Measurements from ENCODE around the gene PRUNE2.
"Not testable (repeated sequence)": the region's sequence is repeated elsewhere in the genome, so short reads cannot be mapped to it uniquely, and the experiment has no call there.

The PRUNE2 gene

DNA sequence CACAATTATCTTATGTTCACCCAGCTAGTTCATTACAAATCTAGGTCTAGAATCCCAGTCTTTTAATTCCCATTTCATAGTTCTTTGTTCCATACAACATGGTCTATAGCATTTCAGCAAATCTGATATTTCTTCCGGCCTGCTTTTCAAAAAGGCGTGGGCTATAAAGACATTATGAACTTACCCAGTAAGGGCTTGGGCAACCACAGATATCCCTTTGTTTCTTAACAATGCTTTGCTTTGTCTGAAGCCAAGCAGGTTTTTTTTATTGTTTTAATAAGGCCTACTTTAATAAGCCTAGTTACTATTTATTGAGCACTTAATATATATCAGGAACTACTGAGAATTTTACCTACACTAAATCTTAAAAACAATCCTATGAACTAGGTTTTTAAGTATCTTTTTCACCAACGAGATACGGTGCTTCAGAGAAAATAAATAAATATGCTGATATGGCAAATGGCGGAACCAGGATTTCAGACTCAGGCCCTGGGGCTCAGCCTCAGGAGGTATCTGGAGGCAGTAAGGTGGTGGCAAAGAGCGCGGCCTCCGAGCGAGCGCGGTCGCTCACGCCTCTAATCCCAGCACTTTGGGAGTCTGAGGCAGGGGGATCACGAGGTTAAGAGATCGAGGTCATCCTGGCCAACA lies 112.0 kb downstream of the PRUNE2 start:
- no peak for DNase-seq (ENCODE audit: low read depth)

DNA sequence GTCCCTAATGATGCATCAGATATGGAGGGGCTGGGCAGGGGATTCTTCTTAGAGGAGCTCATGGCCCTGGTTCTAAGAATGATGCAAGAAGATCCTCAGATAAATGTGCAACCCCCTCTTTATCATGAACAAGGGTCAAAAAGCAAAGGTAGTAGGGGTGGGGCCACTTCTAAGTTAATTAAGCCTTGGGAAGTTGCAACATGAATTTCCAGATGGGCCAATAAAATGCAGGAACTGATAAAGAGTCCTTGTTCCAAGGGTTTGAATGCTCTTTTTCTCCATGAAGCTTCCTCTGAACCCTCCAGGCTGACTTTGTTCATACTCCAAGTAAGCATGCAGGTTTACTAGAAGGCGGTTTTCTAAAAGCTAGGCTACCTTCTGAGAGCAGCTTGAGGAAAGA lies 116.1 kb downstream of the PRUNE2 start:
- DNase-seq (ENCODE audit: low read depth) = no peak

DNA sequence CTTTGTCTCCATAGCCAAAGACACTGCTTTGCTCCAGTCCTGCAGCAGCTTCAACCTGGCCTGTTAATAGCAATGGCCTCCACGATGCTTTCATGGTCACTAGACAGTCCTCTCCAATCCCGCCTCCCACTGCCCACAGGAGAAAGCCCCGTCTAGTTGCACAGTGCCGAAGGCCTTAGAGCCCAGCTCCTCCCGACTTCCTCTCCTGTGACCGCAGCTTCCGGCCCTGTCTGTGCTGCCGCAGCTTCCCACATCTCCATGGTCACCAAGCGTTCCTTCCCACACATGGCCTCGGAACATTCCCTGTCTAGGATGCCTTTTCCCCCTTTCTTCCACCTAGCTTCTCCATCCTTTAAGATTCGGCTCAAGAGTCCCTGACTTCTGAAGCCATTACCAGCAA lies 118.2 kb downstream of the PRUNE2 start:
- no peak for DNase-seq (ENCODE audit: low read depth)

DNA sequence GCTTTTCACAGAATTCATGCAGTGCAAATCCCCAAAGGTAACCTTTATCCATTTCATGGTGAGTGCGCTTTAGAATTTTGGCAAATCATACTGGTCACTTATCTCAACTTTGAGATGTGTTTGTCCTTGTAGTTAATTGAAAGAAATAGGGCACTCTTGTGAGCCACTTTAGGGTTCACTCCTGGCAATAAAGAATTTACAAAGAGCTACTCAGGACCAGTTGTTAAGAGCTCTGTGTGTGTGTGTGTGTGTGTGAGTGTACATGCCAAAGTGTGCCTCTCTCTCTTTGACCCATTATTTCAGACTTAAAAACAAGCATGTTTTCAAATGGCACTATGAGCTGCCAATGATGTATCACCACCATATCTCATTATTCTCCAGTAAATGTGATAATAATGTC lies 120.4 kb downstream of the PRUNE2 start:
- DNase-seq (ENCODE audit: low read depth) = no peak

DNA sequence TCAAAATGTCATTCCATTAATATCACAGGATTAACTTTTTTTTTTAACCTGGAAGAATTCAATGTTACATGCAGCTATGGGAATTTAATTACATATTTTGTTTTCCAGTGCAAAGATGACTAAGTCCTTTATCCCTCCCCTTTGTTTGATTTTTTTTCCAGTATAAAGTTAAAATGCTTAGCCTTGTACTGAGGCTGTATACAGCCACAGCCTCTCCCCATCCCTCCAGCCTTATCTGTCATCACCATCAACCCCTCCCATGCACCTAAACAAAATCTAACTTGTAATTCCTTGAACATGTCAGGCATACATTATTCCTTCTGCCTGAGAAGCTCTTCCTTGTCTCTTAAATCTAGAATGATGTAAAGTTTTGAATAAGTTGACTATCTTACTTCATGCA lies 121.0 kb downstream of the PRUNE2 start:
- DNase-seq (ENCODE audit: low read depth) = no peak

DNA sequence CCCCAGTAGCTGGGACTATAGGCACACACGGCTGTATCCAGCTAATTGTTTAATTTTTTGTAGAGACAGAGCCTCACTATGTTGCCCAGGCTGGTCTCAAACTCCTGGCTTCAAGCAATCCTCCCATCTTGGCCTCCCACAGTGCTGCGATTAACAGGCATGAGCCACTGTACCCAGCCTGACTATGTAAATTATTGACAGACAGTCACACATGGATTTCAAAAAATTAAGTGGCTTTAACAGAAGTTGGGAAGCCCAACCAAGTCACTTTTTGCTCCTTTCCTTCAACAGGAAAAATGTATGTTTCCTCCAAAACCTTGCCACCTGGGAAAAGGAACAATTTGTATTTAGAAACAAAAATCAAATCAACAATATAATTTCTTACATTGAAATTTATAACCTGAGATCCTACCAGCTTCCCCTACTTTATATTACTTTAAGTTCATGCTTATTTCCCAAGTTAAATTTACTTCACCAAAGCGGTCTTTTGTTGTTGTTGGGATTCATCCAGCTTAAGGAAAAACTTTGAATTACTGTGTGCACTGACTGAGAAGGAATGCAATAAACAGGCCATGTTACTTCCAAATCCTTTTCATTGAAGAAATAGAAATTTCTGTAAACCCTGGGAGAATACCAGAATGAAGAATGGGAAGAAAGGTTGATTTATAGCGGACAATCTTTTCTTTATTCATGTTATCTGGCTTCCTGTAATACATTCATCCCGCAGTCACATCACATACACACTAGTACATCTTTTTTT lies 133.0 kb downstream of the PRUNE2 start:
- DNase-seq (ENCODE audit: low read depth) = no peak

DNA sequence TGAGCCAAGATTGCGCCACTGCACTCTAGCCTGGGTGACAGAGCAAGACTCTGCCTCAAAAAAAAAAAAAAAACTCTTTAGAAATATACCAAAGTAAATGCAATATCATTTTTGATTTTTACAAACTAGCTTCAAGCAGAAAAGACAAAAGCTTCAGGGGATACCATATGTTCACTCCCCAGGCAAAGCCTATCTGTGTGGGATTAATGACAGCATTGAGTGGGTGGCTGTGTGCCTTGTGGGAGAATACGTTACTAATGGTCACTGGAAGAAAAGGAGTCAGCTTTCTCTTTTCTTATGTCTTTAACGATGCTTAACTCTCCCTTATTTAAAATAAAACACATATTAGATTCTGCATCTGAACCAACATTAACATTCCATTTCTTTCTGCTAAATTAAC lies 139.8 kb downstream of the PRUNE2 start:
- DNase-seq (ENCODE audit: low read depth) = no peak

DNA sequence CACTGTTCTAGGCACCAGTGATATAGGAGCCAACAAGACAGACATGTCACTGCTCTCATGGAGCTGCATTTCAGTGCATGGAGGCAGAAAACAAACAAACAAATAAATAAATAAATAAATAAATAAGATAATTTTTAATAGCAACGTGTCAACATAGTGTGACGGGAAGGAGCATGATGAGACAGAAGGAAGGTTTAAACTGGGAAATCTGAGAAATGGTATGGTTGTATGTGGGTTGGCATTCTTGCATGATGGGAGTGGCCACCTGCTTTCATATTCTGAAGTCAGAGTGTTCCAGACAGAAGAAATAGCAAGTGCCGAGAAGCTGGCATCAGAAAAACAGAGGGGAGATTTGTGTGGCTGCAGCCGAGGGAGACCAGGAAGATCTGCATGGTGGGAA lies 141.8 kb downstream of the PRUNE2 start, which contains the start of gene PCA3:
Gene PCA3, plus strand, starts transcription at position 301 of the 400 bp plus-strand sequence.
- DNase-seq (ENCODE audit: low read depth) = no peak

DNA sequence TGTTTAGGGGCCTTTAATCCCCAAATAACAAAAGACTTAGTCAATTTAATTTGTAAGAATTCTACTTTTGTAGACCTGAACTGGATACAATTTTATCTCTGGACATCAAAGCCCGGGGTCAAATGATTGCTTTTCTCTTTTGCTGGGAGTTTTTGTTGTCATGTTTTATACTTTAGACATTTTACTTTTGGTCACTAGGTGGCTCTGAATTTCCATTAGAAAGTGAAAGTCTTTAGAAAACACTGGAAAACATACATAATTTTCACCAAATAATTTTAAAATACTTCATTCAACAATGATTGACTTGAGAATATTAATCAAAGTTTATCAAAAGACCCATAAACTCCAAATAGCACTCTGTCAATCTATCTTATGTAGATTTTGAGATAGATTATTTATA lies 144.5 kb downstream of the PRUNE2 start:
- no peak for DNase-seq (ENCODE audit: low read depth)

DNA sequence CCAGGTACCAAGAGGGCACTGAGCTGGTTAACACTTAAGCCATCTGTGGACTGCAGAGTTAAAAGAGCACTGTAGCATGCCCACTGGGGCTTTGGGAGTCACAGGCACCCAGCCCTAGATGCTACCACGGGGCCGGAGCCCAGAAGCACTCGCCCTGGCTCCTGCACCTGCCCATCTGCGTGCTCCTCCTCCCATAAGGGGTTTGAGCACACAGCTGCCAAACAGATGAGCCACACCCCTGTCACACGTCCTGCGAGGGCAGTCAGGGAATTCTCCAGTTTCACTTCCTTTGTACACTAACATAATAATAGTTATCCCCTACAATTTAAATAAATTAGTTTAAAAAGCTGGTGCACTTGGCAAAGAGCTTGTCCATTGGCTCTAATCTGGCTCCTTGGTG lies 146.2 kb downstream of the PRUNE2 start:
- DNase-seq (ENCODE audit: low read depth) = no peak

DNA sequence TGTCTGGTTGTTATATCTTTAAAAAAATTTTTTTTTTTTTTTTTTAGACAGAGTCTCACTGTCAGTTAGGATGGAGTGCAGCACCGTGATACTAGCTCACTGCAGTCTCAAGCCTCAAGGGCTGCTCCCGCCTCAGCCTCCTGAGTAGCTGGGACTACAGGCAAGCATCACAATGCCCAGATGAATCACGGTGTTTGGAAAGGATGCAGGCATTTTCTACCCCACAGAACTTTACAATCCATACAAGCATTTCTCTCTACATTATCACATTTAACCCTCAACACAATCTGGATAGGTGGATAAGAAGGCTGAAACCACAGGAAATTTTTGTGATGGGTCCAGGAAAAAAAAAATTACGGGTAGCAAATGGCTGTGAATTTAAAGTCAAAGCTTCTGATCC lies 147.4 kb downstream of the PRUNE2 start:
- no peak for DNase-seq (ENCODE audit: low read depth)

DNA sequence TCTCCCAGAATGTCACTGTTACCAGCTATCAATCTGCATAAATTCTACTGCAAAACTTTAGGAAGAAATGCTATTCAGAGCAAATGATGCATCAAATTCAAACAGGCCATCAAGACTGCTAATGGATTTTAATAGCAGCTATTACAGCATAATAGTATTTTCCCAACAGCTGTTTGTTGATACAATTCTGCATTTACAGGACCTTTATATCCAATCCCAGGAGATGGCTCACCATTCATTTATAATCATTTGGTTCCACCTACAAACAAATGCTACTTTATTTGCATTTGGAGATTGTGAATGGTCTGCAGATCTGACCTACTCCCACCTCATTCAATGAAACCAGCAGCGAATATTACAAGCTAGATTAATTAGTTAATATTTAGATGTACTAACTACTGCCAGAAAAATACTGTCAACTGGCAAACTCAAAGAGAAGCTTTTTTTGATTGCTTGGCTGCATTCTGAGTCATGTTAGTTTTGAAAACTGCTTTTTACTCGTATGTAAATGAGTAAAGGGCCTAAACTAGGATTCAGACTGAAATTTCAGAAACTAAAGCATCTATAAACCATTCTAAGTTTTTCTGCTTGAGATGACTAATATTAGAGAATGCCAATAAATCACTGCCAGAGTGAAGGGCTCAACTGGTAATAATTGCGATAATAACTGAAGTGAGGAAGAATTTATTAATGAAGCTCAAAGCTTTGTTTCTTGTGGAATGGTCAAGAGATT lies 148.8 kb downstream of the PRUNE2 start:
- DNase-seq (ENCODE audit: low read depth) = no peak

DNA sequence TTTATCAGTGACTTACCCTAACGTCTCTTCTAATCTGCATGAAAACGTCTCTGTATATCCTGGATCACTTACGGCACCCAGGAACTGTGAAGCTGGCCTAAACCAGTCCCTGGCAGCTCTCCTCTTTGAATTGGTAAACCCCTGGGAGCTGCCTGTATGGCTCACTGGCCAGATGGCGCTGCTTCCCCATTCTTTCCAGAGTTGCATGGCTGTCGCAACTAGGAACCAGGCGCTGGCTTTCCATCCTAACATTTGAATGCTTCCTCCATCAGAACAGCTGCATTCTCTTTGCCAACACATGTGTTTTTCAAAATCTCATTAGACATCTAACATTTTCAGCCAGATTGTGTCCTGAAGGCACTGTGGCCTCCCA lies 149.7 kb downstream of the PRUNE2 start:
- DNase-seq (ENCODE audit: low read depth) = no peak

DNA sequence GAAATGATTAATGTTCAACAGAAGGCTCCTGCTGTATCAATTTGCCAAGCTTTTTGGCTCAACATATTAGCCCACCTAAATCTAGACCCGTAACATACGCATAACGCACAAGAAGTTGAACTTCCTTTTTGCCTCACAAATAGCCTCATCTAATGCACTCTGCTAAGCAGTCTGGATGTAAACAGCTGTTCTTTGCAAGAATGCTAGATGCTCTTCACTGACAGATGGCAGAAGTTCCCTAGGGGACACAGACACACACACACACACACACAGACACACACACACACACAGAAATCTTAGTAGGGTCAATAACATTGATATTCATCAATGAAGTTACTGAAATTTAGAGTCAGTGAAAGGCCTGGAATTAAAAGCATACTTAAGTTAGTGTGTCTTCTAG lies 154.9 kb downstream of the PRUNE2 start:
- DNase-seq (ENCODE audit: low read depth) = no peak

DNA sequence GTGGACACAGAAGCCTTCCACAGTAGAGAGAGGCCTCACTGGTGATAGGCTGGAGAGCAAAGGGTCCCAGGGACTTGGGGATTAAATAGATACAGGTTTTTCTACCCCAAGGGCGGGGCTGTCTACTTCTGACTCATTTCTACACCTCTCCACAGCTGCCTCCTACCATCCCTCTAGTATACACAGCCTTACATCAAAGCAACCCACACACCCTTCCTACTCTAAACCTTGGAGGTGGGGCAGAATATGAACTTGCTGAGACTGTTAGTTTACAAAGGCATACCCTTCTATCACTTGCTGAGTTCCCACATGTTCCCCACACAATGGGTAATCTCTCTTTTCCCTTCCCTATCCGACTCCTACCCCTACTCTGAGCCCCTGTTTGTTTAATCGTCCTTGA lies 161.6 kb downstream of the PRUNE2 start:
- DNase-seq (ENCODE audit: low read depth) = no peak

DNA sequence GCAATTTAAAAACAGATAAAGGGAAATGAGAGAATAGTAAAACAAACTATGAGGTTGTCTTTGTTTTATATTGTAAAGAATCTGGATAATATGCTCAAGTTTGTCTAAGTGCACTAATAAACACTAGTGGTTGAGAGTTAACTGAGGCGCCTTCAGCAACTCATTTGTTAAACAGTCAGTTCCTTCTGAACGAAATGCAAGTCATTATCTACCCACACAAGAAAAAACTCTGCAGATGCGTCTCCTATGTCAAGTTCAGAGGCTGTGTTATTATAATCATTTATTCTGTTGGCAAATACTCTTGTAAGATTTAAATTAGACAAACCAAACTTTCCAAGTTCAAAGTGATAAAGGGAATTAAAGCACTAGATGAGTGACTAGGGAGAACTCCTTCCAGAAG lies 162.0 kb downstream of the PRUNE2 start:
- no peak for DNase-seq (ENCODE audit: low read depth)

DNA sequence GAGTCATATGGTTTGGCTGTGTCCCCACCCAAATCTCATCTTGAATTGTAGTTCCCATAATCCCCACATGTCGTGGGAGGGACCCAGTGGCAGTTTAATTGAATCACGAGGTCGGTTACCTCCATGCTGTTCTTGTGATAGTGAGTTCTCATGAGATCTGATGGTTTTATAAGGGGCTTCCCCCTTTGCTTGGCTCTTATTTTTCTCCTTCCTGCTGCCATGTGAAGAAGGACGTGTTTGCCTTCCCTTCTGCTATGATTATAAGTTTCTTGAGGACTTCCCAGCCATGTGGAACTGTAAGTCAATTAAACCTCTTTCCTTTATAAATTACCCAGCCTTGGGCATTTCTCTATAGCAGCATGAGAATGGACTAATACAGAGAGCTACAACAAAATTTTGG lies 163.0 kb downstream of the PRUNE2 start:
- not testable (repeated sequence) for DNase-seq (ENCODE audit: low read depth)

DNA sequence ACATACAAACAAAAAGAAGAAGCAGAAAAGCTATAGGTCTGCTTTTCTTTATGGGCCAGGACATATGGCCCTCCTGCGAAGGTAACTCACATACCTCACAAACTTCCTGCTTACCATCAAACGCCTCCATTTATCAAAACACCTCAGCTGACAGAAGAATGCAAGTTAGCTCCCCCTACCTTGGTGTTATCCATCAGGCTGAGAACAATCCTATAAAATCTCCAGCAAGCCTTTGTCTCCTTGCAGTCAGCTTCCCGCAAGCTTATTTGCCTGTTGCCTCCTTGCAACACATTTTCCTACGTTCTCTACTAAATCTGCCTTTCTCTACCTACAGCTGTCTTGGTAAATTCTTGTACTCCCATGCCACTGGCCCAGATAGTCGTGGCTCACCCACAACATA lies 164.4 kb downstream of the PRUNE2 start:
- DNase-seq (ENCODE audit: low read depth) = no peak

DNA sequence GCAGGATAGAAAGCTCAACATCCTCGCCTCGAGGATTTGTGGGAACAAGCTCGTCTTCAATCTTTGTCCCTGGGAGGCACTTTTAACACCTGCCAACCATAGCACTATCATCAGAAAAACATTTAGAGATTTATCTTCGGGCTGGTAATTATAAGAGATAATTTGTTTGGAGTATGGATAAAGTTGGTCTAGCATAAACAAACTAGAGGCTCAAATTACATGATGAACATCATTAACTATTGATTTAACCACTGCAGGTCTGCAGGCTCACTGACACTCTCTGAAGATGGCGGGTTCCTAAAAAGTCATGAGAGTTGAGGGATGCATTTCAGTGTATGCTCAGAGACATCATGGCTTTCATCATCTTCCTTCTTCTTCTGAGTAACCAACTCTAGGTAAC lies 167.5 kb downstream of the PRUNE2 start:
- no peak for DNase-seq (ENCODE audit: low read depth)

DNA sequence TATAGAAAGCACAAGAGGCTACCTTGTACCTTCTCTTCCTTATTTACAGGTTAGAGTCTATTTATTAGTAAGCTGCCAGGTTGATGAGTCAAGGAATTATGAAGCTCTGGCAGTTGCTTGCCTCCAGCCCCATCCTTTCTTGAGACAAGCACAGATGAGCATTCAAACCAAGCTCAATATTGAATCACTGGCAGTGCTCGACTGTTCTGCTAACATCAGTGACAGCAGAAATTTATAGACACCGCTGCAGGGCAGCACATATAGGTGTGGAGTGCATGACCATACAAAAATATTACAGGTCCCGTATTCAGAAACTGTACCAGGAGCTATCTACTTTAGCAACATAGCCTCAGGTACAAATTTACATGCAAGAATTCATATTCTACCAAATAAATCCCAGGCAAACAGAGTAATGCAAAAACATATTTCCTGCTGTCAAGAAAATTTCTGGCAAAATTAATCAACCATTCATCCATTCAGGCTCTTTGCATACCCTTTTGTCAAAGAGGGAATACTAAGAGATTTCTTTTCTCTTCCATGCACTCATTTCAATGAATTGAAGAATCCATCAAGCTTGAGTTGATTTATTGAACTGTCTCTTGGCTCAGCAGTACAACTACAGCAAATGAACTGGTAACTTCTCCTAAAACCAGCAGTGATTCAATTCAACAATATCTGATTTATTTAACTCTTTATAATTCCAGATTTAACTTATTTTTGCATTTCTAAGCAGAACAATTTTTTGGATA lies 168.6 kb downstream of the PRUNE2 start:
- DNase-seq (ENCODE audit: low read depth) = no peak

DNA sequence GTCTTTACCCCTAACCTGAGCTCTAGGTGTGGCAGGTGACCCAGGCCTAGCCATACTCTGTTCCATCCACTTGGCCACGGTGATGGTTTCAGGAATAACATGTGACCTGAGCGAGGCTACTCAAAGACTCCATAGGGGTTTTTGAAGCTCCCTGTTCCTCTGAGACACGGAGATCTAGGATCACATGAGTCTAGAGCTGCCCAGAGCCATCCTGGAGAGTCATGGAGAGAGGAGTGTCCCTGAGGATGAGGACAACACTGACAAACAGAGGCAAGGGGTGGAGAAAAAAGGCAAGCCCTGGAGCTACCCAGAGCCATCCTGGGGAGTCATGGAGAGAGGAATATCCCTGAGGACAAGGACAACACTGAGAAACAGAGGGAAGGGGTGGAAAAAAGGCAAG lies 171.2 kb downstream of the PRUNE2 start:
- DNase-seq (ENCODE audit: low read depth) = no peak

DNA sequence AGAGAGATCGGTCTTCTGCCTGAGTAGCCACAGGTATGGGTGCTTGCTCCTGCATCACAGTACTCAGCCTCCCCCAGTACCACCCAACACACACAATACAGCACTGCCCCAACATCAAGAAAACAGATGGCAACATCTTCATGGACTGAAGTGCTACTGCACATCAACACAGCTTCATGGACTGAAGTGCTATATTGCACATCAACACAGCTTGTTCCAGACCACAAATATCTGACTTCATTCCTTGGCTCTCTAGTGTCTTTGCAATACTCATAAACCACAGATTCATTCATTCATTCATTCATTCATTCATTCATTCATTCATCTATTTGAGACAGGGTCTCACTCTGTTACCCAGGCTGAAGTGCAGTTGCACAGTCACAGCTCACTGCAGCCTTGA lies 172.8 kb downstream of the PRUNE2 start:
- no peak for DNase-seq (ENCODE audit: low read depth)

Measured in stimulated activated CD8-positive, alpha-beta memory T cell treated with anti-CD3 and anti-CD28 coated beads, Interleukin-15, amount 100 ng/mL, for 1 hour (primary cell).